ENCODE data around the gene TCF25.

TCF25 gene

GRCh38 chr16:89880477-89881367, 7.3 kb downstream of the TCF25 start:
- DNase-seq (ENCODE audit: low spot score) = no peak

- no peak for DNase-seq (ENCODE audit: low spot score)
Measured at GRCh38 chr16:89881368-89881730, 8.0 kb downstream of the TCF25 start.

GRCh38 chr16:89883346-89884040, 10.1 kb downstream of the TCF25 start:
- DNase-seq (ENCODE audit: low spot score) = no peak

GRCh38 chr16:89884041-89884421, 10.6 kb downstream of the TCF25 start:
- DNase-seq (ENCODE audit: low spot score) = no peak

- DNase-seq (ENCODE audit: low spot score) = no peak
Measured at GRCh38 chr16:89887243-89887642, 13.9 kb downstream of the TCF25 start.

- DNase-seq (ENCODE audit: low spot score) = no peak
Measured at GRCh38 chr16:89890200-89890599, 16.8 kb downstream of the TCF25 start.

- DNase-seq (ENCODE audit: low spot score) = no peak
Measured at GRCh38 chr16:89890886-89891657, 17.7 kb downstream of the TCF25 start.

- DNase-seq (ENCODE audit: low spot score) = no peak
Measured at GRCh38 chr16:89892055-89892630, 18.8 kb downstream of the TCF25 start.

GRCh38 chr16:89892635-89893034, 19.2 kb downstream of the TCF25 start:
- DNase-seq (ENCODE audit: low spot score) = no peak

- DNase-seq (ENCODE audit: low spot score) = no peak
Measured at GRCh38 chr16:89893642-89894548, 20.5 kb downstream of the TCF25 start.

- DNase-seq (ENCODE audit: low spot score) = no peak
Measured at GRCh38 chr16:89895482-89896250, 22.3 kb downstream of the TCF25 start.

- no peak for DNase-seq (ENCODE audit: low spot score)
Measured at GRCh38 chr16:89897204-89897603, 23.8 kb downstream of the TCF25 start.

GRCh38 chr16:89898201-89898967, 25.0 kb downstream of the TCF25 start:
- DNase-seq (ENCODE audit: low spot score) = no peak

- DNase-seq (ENCODE audit: low spot score) = no peak
Measured at GRCh38 chr16:89899879-89900481, 26.6 kb downstream of the TCF25 start.

- DNase-seq (ENCODE audit: low spot score) = no peak
Measured at GRCh38 chr16:89900885-89901284, 27.5 kb downstream of the TCF25 start.

GRCh38 chr16:89902980-89903379, 29.6 kb downstream of the TCF25 start:
- no peak for DNase-seq (ENCODE audit: low spot score)

GRCh38 chr16:89903908-89904515, 30.6 kb downstream of the TCF25 start:
- no peak for DNase-seq (ENCODE audit: low spot score)

- no peak for DNase-seq (ENCODE audit: low spot score)
Measured at GRCh38 chr16:89904606-89905510, 31.5 kb downstream of the TCF25 start.
